B cell (primary cell): ENCODE results near the gene FLNA. TPM values are rescaled to one million over a fixed set of nuclear protein-coding genes. Genes with fewer than 3 reads are reported as not detected.
A peak's percentile ranks its signal among the peaks of the same experiment; 100 is the strongest.

Experiments used
- ATAC-seq: fragments of 200-7000 bp; cut with Tn5 transposase; one replicate; pipeline ENCODE4 v1.10.0; 2021; ENCODE audit warnings: low read depth, mild to moderate bottlenecking, moderate number of reproducible peaks, moderate library complexity
- CTCF ChIA-PET: fragments of 350-600 bp; sonication (Branson Sonifier 250); formaldehyde crosslinking; loops from one replicate; lab custom pipeline; 2021; ENCODE audit warnings: antibody characterized with exemption, inconsistent platforms; lab: Charles Lee
- POLR2A ChIA-PET: fragments of 350-600 bp; sonication (Branson Sonifier 250); formaldehyde crosslinking; loops from one replicate; lab custom pipeline; 2021; ENCODE audit warnings: antibody characterized with exemption; lab: Charles Lee
- DNase-seq: peaks from one replicate; pipeline ENCODE4 v3.0.0; 2013
- H2AFZ ChIP-seq: 2 replicates; pipeline ENCODE4 v1.6.1; 2012; ENCODE audit warnings: mild to moderate bottlenecking, low read depth, low read length; ENCODE audit not compliant: insufficient read depth, poor library complexity, severe bottlenecking
- H3K27ac ChIP-seq, 2 donors: 1 replicate in 1 of 2; 2 replicates in 1 of 2; pipeline ENCODE4 v1.5.1; 2012 to 2013; ENCODE audit warnings: low read length in 2 of 2, mild to moderate bottlenecking in 2 of 2, moderate library complexity in 1 of 2
- H3K27me3 ChIP-seq, 4 experiments: fragments of 200-600 bp in 1 of 4; sonication (generic) in 1 of 4; replicated peaks in 1 of 4; 1 replicate in 2 of 4; 2 replicates in 2 of 4; pipeline versions ENCODE4 v1.6.1 to v1.7.0; 2013 to 2016; ENCODE audit warnings: low read length in 3 of 4, mild to moderate bottlenecking in 2 of 4, mixed read lengths in 1 of 4, moderate library complexity in 1 of 4; ENCODE audit not compliant: insufficient read depth in 4 of 4, control insufficient read depth in 3 of 4; ENCODE audit errors: control extremely low read depth in 1 of 4
- H3K36me3 ChIP-seq, 2 experiments: replicated peaks in 1 of 2; 1 replicate in 1 of 2; 2 replicates in 1 of 2; pipeline versions ENCODE4 v1.6.1 to v1.7.1; 2013; ENCODE audit warnings: low read length in 1 of 2; ENCODE audit not compliant: insufficient read depth in 2 of 2, control insufficient read depth in 1 of 2; ENCODE audit errors: control extremely low read depth in 1 of 2, extremely low read depth in 1 of 2
- H3K4me1 ChIP-seq, 2 donors: fragments of 200-600 bp in 1 of 2; sonication (generic) in 1 of 2; 1 replicate in 1 of 2; 2 replicates in 1 of 2; pipeline versions ENCODE4 v1.5.1 to v1.6.1; 2013 to 2017; ENCODE audit warnings: low read length in 2 of 2; ENCODE audit not compliant: control insufficient read depth in 2 of 2, insufficient read depth in 2 of 2
- H3K4me2 ChIP-seq: replicated peaks from 2 replicates; pipeline ENCODE3; 2012; ENCODE audit warnings: mild to moderate bottlenecking, low read depth, low read length; ENCODE audit not compliant: poor library complexity, severe bottlenecking
- H3K4me3 ChIP-seq, 5 experiments: fragments of 200-600 bp in 1 of 5; sonication (generic) in 1 of 5; 1 replicate in 3 of 5; 2 replicates in 2 of 5; pipeline versions ENCODE4 v1.5.1 to v1.7.0; 2011 to 2016; ENCODE audit warnings: low read length in 4 of 5, mild to moderate bottlenecking in 4 of 5, low read depth in 2 of 5, control low read depth in 1 of 5, moderate library complexity in 1 of 5; ENCODE audit not compliant: insufficient read depth in 1 of 5; ENCODE audit errors: control extremely low read depth in 1 of 5, extremely low read depth in 1 of 5
- H3K79me2 ChIP-seq: fragments of 200-600 bp; sonication (generic); one replicate; pipeline ENCODE4 v1.6.0; 2016; ENCODE audit warnings: low read length; ENCODE audit not compliant: control insufficient read depth, insufficient read depth
- H3K9ac ChIP-seq: fragments of 200-600 bp; sonication (generic); 2 replicates; pipeline ENCODE4 v1.6.1; 2017; ENCODE audit warnings: mild to moderate bottlenecking, low read length, moderate library complexity
- H3K9me3 ChIP-seq, 3 donors: one replicate each; pipeline versions ENCODE4 v1.6.1 to v1.7.1; 2013; ENCODE audit warnings: low read length in 2 of 3; ENCODE audit not compliant: control insufficient read depth in 2 of 3, insufficient read depth in 1 of 3; ENCODE audit errors: control extremely low read depth in 1 of 3
- H4K20me1 ChIP-seq: 2 replicates; pipeline ENCODE4 v1.6.0; 2012; ENCODE audit warnings: mild to moderate bottlenecking, low read length; ENCODE audit not compliant: insufficient read depth, control insufficient read depth, poor library complexity, severe bottlenecking
- H3K27ac Mint-ChIP-seq: one replicate; pipeline ENCODE4 v1.8.0; 2021; ENCODE audit warnings: mixed read lengths
- H3K27me3 Mint-ChIP-seq: one replicate; pipeline ENCODE4 v1.8.0; 2021; ENCODE audit warnings: mixed read lengths
- H3K4me1 Mint-ChIP-seq: one replicate; pipeline ENCODE4 v1.8.0; 2021; ENCODE audit warnings: mixed read lengths
- H3K4me3 Mint-ChIP-seq: one replicate; pipeline ENCODE4 v1.8.0; 2021; ENCODE audit warnings: mixed read lengths
- H3K9me3 Mint-ChIP-seq: one replicate; pipeline ENCODE4 v1.8.0; 2022; ENCODE audit warnings: mixed read lengths; ENCODE audit not compliant: insufficient read depth
- CTCF ChIP-seq: fragments of 200-600 bp; IDR thresholded peaks from one replicate; pipeline ENCODE4 v1.8.0; 2022; ENCODE audit warnings: antibody characterized with exemption, mild to moderate bottlenecking
- EZH2 ChIP-seq: IDR thresholded peaks from 2 replicates; pipeline ENCODE4 v1.6.1; 2012; ENCODE audit warnings: borderline replicate concordance, low read depth, mild to moderate bottlenecking, moderate library complexity, low read length; ENCODE audit not compliant: insufficient read depth, poor library complexity, severe bottlenecking
- WGBS: methylation state at CpG from one replicate; pipeline ENCODE4 v1.1.5; 2013; ENCODE audit warnings: missing lambda C conversion rate; ENCODE audit not compliant: insufficient coverage; 5-methylcytosine and 5-hydroxymethylcytosine counted together
- intact Hi-C: fragments of 100-400 bp; cut with micrococcal nuclease; formaldehyde crosslinking; loops from one replicate; pipeline ENCODE4 v1.10.0; 2022
- polyA plus RNA-seq: library from polyadenylated mRNA; depleted of rRNA; stranded (reverse); fragments of >200 nt; gene quantifications from 2 replicates; pipeline ENCODE4 v1.2.3, GENCODE V29; 2012
- total RNA-seq, 2 donors: library from RNA; stranded (reverse); fragments of 120-200 nt in 1 of 2; gene quantifications; 1 replicate in 1 of 2; 2 replicates in 1 of 2; pipeline versions ENCODE4 v1.2.3 to v1.2.4, GENCODE V29; 2013 to 2022

The FLNA gene
- total and polyA plus RNA-seq, 2 donors (not counting 1 experiment from before 2014, with no cell fraction given) = 342 to 510 TPM

GRCh38 chrX:154411981-154412340, 37.5 kb upstream of the FLNA start:
- Histone ChIP-seq H3K27ac (peak overlapping the region; percentile 73 to 79), H4K20me1 (no peaks in the 10 kb centered on the region), H3K27me3 (no peaks in the 10 kb centered on the region), H3K4me2 (peak overlapping the region; percentile 87), H3K9ac (peak overlapping the region; percentile 70), H3K9me3 (no peaks in the 10 kb centered on the region), H3K36me3 (no peaks in the 10 kb centered on the region), H2AFZ (peak overlapping the region; percentile 76), H3K79me2 (no peaks in the 10 kb centered on the region), H3K4me3 (peak overlapping the region in 4 of 5 experiments; percentile 59 to 79 (median 70)), H3K4me1 (peaks cover 8 to 38% of the 10 kb centered on the region in 2 donors)
- H3K4me1 Mint-ChIP-seq = peaks cover 31% of the 10 kb centered on the region
- ATAC-seq (peak; percentile 55), DNase-seq (peak; percentile 52)
- ChIA-PET CTCF (interaction anchor here (1.0 to 2.3 kb wide), 5 partner anchors 13 to 115 kb away, joined by 3 to 7 read pairs (median 3); partner anchors contain the start of gene SLC10A3), POLR2A (interaction anchor here (0.5 to 4.5 kb wide), 12 partner anchors 13 to 486 kb away, joined by 3 to 31 read pairs (median 4); partner anchors contain the start of genes ARHGAP4, ATP6AP1, EMD and PLXNA3)
- WGBS = 2% methylated on average over 14 of the region's 29 CpGs
- H3K27ac Mint-ChIP-seq = peak overlapping the region; percentile 88
- intact Hi-C loops = loop anchor here (2.0 to 5.0 kb wide), 2 partner anchors 45 to 79 kb away; partner anchors contain the start of genes PLXNA3 and SLC10A3
- H3K27me3 Mint-ChIP-seq = no peaks in the 10 kb centered on the region
- H3K4me3 Mint-ChIP-seq = peak overlapping the region; percentile 79
- H3K9me3 Mint-ChIP-seq = no peaks in the 10 kb centered on the region
- TF ChIP-seq CTCF (no peak), EZH2 (no peak)

GRCh38 chrX:154409222-154409871, 34.9 kb upstream of the FLNA start, which contains the start of gene DNASE1L1:
Gene DNASE1L1, minus strand, starts transcription at chrX:154409254. Its CDS starts 3,686 bp downstream, at chrX:154405568.
- H3K27ac Mint-ChIP-seq = peak within 1 kb of the TSS; percentile 88
- peaks cover 31% of the 10 kb centered on the region for H3K4me1 Mint-ChIP-seq
- Histone ChIP-seq H3K27ac (peak within 1 kb of the TSS; percentile 69), H3K36me3 (no peaks in the 10 kb centered on the region), H3K4me1 (peaks cover 8 to 38% of the 10 kb centered on the region in 2 donors), H2AFZ (peak within 1 kb of the TSS; percentile 60), H4K20me1 (no peaks in the 10 kb centered on the region), H3K4me3 (peak within 1 kb of the TSS; percentile 28 to 45 (median 36)), H3K9ac (peak within 1 kb of the TSS; percentile 37), H3K79me2 (no peaks in the 10 kb centered on the region), H3K4me2 (peak within 1 kb of the TSS; percentile 77), H3K9me3 (no peaks in the 10 kb centered on the region), H3K27me3 (no peaks in the 10 kb centered on the region)
- DNase-seq (peak; percentile 37), ATAC-seq (peak; percentile 22)
- H3K4me3 Mint-ChIP-seq = peak within 1 kb of the TSS; percentile 79
- intact Hi-C loops = no loop called here
- POLR2A ChIA-PET = interaction anchor here (0.6 to 4.5 kb wide), 4 partner anchors 11 to 138 kb away, joined by 3 to 31 read pairs (median 3); partner anchors contain the start of genes IKBKG and RPL10
- 23% methylated on average over 13 of the region's 26 CpGs for WGBS
- TF ChIP-seq CTCF = no peak
- no peak for TF ChIP-seq EZH2
- H3K27me3 Mint-ChIP-seq = no peaks in the 10 kb centered on the region
- CTCF ChIA-PET = interaction anchor here (0.6 to 2.4 kb wide), 4 partner anchors 10 to 605 kb away, joined by 3 to 7 read pairs (median 3); partner anchors contain the start of genes HCFC1 and RPL10
- no peaks in the 10 kb centered on the region for H3K9me3 Mint-ChIP-seq
